ELF-1 (cell line): ENCODE results near the gene OSBPL1A.
A peak's percentile ranks its signal among the peaks of the same experiment; 100 is the strongest.

Experiments
- DNase-seq: peaks from one replicate; pipeline ENCODE4 v3.0.0-alpha.2; 2016; ENCODE audit warnings: low read depth, low spot score

Gene OSBPL1A

DNA sequence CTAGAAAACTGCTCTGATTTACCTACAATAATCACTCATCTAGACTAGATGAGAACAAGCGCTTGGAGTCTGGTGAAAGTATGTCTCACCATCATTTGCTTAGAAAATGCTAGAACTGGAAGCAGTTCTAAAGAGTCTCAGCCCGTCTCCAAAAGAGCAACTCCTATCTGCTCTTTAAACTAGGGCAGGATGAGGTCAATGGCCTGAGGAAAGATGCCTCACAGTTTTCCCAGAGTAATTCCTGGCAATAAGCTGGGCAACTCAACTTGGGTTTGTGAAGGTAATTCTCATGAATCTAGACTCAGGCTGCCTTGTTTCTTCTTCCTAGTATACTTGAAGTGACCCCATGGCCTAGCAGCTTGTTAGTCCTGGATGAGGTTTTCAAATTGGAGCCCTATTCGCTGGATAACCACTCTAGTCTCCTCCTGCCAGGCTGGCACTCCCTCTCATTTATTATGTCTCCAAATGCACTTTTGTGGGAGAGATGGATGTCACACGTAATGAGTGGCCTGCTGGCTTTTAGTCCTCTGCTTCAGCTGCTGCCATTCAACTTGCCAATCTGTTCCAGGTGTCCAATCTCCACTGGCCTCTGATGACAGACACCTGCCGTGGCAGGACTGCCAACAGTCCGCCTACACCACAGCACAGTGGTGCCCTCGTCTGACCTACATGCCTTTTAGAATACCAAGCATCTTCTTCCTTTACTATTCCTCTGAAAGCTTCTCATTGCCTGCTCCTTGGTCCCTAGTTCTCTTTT, 177.9 kb downstream of the OSBPL1A start:
- DNase-seq: no peak

DNA sequence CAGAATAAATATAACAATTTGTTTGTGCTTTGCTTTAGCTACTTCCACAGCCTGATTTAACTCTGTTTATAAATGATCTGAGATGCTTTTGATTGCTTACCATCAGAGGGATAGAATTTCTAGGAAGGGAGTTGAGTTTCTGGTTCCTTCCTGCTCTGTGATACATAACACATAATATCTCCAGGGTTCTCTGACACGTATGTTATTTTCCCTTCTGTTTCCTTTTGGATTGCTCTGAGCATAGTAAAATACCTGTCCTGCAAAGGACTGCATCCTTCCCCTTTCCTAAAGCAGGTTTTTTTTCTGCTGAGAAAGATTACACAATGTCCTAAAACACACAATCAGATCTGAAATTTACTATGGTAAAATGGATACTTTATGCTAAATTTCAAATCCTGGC, 182.7 kb downstream of the OSBPL1A start:
- no peak for DNase-seq

DNA sequence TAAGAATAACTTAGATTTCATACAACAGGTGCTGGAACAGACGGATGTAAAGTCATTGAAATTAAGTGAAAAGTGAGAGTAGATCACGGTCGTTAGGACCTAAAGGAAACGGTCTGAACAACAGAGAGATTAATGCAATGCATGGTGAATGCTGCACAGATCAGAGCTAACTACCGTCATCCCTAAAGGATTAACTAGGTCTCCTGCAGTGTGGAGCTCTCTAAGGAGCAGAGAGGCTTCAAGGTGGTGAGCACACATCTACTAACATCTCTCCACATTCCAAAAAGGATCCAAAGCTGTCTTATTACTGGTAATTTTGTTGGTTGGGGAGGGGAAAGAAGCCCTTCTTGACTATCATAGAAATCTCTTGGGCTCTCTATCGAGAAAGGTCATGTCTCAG, 183.5 kb downstream of the OSBPL1A start:
- DNase-seq: no peak

DNA sequence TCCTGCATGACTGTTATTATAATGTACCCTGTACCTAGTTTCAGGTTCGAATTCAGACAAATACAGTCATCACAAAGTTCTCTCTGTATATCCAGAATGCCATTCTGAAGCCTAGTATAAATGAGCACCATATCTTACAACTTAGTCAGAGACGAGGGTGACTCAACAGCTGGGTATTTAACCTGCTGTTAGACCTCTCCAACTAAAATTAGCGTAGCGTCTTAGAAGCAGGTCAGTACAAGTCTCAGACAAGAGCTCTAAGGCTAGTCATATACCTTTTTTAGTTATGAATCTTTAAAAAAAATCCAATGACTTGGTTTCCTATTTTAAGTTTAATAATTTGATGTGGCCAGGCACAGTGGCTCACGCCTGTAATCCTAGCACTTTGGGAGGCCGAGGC, 184.7 kb downstream of the OSBPL1A start:
- DNase-seq: no peak

DNA sequence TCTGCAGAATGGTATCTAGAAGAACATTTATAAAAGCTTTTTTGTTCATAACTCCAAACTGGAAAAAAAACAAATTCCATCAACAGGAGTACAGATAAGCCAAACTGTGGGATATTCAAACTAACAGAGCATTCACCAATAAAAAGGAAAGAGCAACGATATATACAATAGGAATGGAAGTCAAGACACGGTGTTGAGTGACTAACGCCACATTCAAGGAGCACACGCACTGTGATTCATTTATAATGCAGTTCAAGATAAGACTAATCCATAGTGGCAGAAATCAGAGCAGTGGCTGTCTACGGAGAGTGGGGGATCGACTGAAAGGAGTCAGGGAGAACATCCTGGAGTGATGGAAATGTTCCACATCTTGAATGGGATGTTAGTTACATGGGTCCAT, 188.1 kb downstream of the OSBPL1A start:
- DNase-seq: no peak

DNA sequence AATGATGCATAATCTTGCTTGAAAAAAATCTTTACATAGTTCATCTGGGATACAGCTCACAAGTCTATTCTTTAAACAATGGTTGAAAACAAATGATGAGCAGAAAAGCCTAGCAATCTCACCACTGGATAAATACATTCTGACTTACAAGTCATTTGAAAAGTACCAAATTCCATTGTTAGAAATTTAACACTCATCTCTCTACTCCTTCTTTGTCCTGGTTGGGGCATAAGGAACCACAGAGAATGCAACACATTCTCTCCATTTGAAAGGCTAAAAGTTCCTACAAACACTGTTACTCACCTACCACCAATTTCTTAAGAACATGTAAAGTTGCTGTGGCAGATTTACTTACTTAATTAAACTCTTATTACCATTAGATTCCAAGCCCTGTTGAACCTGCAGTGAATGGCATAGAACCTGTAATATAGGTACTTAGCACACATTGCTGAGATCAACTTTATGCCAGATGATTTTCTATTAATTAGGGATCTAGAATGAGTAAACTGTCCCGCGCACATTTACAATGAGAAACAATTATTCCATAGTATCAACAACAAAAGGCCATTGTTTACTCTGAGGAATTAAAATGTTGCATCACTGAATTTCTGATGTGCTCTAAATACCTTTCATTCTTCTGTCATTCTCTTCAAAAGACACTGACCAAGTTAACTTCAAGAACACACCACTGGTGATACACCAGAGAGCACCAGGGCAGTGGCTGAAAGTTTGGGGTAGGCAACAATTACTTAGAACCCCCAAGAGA, 189.2 kb downstream of the OSBPL1A start:
- DNase-seq: no peak

DNA sequence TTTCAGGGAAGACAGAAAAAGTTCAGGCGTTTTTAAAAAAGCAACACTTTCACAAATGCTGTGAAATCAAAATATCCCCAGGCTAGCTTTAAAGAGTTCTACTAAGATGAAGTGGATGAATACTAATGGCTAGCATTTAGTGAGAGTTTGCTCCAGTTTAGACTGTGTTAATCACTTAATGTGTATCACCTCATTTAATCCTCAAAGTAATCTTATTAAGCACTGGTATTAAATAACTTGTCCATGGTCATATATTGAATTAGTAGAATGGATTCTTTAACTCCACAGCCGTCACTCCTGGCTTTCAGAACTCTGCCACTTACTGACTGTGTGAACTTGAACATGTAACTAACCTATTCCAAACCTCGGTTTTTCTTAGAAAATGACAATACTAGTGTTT, 192.7 kb downstream of the OSBPL1A start:
- no peak for DNase-seq

DNA sequence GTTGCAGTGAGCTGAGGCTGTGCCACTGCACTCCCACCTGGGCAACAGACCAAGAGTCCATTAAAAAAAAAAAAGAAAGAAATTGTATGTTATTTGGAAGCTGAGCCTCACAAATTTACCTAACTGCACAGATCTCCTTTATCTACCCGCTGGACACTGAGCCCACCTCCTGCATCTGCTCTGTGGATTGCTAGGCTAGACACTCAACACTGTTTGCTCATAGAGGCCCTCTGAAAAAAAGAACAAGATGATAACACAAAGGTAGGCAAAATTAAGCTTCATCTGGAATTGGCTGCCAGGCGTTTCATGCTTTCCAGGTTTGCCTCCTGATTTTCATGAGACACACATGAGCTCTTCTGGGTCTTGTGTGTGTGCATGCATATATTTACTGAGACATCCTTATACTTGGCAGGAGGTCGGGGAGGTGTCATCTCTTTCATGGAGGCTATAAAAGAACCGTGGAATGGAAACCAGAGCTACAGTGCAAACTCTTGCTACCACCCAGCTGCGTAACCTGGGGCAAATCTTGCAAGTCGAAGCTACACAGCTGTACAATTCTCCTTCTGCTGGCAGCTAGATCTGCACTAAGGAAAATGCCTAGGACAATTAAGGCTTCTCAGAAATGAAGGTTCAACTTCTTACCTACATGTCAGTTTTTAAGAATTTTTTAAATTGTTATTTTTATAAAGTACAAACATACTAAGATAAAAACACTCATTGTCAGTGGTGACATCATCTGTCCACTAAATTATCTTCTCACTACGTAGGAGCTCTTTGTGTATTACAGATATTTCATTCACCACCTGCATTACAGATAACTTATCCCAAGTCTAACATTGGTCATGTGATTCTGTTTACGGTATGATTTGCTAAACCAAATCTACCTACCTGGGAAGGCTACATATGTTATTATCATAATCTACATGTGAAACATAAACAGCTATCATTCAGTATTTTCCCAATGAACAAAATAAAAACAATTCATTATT, 195.6 kb downstream of the OSBPL1A start:
- DNase-seq: no peak

DNA sequence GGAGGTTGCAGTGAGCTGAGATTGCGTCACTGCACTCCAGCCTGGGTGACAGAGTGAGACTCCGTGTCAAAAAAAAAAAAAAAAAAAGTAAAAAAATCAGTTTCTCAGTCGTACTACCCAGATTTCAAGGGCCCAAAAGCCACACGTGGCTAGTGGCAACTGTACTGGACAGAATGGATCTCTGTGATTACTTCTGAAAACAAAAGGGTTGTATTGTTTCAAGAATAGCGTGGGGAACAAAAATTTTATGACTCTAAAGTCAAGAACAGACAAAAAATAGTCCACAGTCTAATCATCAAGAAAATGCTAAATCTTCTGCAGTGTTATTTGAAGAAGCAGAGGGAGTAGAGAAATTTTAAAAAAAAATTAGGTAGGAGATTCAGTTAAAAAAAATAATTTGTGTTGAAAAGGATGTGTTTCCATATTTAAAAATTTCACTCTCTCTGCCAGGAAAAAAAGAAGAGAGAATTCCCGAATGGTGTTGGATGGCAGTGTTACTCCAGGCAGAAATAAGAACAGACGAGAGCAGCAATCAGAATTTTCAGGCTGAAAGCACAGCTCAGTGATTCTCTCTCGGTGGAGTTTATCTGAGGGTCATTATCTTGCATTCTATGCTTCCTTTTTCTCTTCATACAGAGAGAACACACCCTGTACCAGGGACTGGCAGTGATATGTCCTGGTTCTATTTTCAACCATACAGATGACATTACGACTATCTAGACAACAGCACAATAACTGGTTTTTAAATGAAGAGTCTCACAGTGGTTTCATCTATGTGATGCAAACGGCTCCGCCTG, 196.9 kb downstream of the OSBPL1A start:
- DNase-seq: no peak

DNA sequence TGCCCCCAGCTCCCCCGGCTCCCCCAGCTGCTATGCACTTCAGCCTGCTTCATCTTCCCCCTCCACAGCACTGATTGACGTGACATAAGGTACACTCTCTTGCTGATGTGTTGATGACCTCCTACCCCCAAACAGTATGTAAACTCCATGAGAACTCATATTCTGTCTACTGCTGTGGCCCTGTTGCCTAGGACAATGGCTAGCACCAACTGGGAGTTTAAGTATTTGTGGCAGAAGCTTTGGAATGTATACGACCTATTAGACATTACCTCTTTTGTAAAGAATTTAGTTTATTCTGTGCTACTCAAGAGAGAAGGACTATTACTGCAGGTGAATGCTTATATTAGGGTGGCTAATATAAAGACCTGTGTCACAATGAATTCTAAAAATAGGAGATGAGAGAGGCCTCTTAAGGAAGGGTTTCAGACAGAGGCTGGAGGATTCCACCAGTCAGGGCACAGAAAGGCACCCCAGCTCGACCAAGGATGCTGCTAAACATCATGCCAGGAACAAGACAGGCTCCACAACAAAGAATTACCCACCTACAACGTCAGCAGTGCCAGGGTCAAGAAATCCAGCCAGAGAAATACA, 198.2 kb downstream of the OSBPL1A start:
- DNase-seq: no peak

DNA sequence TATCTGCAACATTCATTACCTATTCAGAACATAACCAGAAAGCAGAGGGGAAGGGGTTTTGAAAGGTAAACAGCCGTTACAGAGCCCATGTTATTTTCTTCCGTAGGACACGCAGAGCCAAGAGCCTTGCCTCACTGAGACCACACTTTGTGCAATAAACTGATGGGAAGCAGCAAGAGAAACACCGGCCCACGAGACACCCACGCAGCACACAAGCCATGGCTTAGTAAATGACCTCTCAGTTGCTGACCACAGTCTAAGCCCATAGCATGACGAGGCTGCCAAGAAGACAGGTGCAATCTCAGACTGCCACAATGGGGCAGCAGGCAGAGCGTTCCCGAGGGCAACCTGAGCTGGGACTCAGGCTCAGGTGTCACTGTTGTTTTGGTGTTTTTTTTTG, 199.2 kb downstream of the OSBPL1A start:
- DNase-seq: no peak

DNA sequence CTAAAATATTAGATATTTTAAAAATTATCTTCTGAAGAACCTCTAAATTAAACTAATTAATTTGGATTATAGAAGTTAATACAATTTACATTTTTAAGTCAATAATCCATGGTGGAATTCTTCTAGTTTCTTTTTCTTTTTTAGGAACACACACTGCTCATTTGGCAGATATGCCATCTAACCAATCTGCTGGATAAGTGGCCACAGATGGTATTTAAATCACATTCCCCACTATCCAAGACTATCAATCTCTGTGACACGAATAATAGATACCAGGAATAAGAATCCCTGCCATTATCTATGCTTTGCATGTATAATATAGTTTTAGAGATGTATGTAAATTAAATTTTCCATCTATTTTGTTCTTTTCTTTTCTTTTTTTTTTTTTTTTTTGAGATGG, 200.2 kb downstream of the OSBPL1A start:
- no peak for DNase-seq

DNA sequence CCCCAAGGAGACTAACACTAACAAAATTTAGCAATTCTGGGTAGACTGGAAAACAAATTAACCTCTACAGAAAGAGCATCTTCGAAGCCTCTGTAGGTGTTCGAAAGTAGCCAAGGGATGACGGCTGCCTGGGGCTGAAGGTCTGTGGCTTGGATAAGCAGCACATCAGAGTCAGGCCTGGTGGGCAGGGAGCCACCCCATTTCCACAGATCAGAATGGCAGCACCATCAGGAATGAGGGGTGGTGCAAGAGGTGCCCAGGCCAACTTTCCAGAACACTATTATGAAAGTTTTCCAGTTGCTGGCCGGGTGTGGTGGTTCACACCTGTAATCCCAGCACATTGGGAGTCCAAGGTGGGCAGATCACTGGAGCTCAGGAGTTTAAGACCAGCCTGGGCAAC, 200.9 kb downstream of the OSBPL1A start:
- no peak for DNase-seq

DNA sequence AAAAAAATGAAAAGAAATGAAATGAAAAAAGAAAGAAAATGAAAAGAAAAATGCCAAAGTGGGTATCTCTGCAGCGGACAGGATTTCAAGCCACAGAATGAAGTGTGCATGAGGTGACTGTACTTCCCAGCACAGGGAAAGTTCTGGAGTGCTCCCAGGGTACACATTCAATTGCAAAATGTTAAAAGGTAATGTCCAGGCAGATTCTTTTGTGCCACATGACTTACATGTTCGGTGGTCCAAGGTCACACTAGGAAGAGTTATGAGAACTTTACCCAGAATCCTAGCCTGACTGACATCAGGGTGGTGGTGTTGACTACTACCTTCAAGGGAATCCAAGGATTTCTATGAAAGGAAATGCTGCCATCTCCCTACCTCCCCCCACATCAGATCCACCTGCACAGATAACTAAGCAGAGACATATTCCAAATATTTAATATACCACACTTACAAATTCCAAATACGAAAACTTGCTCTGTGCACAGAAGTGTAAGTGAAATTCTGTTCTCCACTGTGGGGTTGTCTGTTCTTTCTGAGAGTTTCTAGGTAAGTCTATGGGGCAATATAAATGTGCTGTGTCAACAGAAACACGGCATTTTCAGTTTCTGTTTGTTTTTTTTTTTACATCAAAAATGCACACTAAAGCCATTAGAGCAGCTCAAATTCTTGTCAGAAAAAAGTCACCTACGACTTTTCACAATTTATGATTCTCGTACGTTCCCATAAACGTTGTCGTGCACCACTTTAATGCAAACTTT, 202.1 kb downstream of the OSBPL1A start:
- DNase-seq: no peak

DNA sequence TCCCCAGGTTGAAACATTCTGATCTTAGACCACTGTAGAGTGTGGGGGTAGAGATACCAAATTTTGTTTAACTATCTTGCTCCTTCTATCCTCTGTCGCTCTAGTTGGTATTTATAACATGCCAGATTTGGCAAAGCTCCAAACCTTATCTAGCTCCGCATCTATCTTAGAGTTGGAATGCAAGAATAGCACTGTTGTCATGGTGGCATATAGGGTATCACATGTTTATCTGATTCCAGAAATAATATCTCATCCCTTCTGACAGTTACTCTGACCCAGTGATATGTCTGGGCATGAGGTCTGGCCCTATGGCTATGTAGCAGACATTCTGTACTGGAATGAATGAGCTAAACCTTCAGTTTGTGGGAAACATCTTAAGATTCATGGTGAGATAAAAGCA, 207.0 kb downstream of the OSBPL1A start:
- no peak for DNase-seq

DNA sequence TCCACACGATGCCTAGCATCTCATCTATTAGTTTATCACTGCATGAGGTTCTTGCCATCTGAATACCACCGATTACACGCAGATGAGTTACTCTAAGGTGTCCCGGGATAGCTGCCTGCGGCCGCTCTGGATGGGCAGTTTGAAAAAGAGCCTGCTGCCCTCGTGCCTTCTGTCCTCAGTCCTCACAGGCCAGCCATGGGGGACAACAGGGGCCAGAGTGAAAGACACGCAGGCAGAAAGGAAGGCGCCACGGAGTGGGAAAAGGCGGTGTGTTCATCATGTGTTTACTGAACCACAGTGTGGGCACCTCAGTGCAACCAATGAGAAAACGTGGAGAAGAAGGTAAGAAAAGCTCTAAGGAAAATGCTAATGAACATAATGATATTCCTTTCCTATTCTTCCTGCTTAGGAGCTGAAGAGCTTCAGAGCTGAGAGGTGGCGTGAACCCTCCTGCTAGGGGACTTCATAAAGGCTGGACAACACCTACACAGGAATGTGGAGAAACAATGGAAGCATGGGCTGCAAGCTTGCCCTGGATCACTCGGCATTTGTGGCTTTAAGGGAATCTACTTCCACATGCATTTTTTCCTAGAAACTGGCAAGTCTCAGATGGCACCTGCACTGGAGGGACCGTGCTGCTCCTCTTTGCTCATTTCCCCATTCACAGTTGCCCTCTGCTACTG, 207.8 kb downstream of the OSBPL1A start:
- DNase-seq: peak; percentile 14

DNA sequence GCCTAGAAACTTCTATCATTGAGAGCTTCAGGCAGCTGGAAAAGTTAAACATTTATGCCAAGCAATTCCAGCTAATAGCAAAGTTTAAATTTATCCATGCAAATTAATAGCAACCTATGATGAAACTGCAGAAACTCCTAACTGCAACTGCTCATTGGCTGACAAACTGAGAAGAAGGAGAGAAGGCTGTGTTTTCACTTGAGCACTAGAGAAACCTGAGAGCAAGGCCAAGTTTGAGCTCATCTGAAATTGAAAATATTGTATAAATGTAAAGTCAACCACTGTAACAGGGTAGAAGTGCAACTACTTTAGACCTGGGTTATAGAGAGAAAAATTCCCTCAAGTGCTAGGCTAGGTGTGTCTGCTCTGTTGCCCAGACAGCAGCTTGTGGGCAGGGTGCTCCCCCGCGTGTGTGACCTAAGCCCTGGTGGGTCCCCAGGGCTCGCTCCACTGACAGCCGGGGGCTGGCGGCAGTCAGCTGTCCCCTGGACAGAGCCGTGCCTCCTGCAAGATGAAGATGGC, 208.6 kb downstream of the OSBPL1A start:
- DNase-seq: no peak

DNA sequence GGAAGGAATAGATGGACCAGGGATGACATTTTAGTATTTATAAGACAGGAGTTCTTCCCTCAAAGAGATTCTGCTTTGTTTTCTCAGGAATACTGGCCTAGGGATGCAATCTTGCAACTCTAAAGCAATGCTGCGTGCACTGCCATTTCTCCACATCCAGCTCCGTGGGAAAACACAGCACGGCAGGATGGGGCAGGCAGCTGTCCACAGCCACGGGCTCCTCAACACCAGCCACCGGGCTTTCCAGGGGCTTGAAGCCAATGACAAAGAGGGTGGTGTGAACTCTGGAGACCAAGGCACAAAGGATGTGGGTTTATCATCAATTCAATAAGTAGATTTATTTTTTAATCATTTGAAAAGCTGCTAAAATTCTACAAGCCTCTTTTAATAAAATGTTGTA, 209.5 kb downstream of the OSBPL1A start:
- DNase-seq: no peak

DNA sequence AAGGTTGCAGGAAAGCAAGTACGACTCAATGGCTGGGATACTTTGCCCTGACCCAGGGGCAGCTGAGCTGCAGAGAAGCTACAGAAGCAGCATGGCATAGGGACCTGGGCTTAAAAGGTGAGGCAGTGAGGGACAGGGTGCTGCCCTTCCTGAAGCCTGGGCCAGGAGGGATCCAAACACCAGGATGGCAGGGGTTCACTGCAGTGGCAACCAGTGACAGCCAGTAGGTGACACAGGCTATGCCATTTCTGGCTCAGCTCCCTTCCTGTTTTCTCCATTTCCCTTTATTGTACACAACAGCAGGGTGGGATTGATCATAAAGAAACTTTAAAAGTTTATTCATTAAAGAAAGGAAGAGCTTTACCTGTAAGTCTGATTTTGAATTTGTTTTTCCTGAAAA, 209.9 kb downstream of the OSBPL1A start:
- DNase-seq: no peak
